GM18909 (cell line): ENCODE measurements around the gene GLB1L3.
"Not testable (repeated sequence)": the region's sequence is repeated elsewhere in the genome, so short reads cannot be mapped to it uniquely, and the experiment has no call there.

Experiments
- ATAC-seq: cut with Tn5 transposase; IDR thresholded peaks from one replicate; pipeline ENCODE4 v1.9.1; 2021; ENCODE audit warnings: mild to moderate bottlenecking; ENCODE audit not compliant: unreplicated experiment, poor library complexity

The GLB1L3 gene

DNA sequence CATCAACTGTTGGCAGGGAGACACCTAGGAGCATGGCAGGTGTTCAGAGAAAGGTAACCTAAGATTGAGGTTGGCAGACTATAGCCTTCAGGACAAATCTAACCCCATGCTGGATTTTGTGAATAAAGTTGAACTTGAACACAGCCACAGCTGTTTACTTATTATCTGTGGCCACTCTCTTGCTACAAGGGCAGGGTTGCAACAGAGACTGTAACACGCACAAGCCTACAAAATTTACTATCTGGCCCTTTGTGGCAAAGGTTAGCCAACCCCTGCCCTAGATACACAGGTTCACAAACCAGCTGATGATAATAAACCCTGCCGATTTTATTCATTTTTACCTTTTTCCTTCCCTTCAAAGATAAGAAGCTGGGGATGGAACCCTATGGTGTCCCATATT is 25.5 kb upstream of the GLB1L3 start:
- ATAC-seq = no peak

DNA sequence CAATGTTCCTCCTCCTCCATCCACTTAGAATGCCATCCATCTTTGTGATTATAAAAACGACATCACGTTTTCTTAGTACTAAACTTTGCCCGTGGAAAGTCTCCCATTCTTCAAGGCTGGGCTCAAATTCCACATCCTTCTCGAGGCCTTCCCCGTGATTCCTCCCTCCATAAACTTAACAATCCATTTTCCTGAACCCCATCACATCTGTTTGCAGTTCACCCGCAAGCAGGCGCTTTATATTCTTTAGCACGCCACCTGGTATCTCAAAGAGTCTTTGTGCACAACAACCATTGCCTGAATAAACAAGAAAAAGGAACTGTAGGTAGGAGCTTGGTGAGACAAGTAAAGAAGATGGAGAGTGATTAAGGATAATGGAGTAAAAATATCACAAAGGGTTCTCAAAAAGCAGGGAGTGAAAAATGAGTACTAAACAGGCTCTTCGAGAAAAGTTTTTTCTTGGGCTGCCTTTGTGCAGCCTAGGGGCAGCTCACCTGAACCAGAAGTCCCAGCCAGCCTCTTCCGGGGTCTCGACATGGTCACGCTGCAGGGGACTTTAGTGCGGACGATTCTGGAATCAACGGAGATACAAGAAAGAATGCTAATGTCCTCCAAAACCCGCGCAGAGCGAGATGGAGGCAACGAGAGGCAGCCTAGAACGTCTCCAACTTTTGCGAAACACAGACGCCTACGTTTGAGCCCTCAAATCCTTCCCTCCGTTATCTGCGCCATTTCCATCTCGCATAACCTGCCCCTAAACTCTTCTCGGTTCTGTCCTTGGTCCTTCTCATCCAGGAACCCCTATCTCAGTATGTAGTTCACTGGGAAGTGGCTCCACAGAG is 23.6 kb upstream of the GLB1L3 start:
- peak; percentile 41 for ATAC-seq

GRCh38 chr11:134253188-134253993 is 22.8 kb upstream of the GLB1L3 start, which contains the start of the genes ACAD8 and THYN1:
ACAD8 (plus strand) TSS chr11:134253568; CDS start chr11:134253601, 33 bp downstream.
THYN1 (minus strand) TSS chr11:134253352; CDS start chr11:134252882, 470 bp downstream.
- peak; percentile 99 for ATAC-seq

DNA sequence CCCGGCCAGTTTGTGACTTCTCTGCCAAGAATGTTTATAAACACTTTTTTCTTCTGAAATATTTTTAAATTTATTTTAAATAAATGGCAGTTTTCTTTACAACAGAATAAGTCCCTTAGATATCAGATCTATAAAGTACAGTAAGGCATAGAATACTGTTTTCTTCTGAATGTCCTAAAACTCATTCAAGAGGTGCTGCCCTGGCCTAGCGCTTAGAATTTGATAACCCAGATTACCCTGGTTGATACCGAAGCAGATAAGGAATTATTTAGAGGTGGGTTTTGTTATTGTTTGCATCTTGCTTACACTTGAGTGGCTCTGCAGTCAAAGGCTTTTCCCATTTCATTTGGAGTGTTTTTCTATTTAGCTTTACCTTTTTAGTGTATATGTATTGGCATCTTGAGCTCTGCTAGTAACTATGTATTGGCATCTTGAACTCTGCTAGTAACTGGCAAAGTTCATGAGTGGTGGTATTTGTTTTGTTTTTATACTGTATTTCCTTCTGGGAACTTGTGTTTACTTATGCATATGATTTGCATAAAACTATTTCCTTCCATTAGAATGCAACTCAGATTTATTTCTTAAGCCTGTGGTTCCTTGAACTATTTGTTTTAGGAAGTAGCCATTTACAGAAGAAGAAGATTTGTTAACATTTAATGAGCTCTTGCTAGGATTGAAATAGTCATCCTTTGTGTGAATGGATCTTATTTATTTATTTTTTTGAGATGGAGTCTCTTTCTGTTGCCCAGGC is 21.6 kb upstream of the GLB1L3 start:
- ATAC-seq = no peak

- ATAC-seq = not testable (repeated sequence)
Measured at GRCh38 chr11:134255184-134255561, 21.0 kb upstream of the GLB1L3 start.

DNA sequence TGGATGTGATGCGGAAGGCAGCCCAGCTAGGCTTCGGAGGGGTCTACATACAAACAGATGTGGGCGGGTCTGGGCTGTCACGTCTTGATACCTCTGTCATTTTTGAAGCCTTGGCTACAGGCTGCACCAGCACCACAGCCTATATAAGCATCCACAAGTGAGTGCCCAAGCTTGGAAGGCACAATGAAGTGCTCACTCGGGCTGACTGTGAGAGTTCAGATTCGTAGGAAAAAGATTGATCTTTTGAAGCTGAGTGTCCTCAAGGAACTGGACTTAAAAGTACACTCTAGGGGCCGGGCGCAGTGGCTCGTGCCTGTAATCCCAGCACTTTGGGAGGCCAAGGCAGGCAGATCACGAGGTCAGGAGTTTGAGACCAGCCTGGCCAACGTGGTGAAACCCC is 19.1 kb upstream of the GLB1L3 start:
- no peak for ATAC-seq

DNA sequence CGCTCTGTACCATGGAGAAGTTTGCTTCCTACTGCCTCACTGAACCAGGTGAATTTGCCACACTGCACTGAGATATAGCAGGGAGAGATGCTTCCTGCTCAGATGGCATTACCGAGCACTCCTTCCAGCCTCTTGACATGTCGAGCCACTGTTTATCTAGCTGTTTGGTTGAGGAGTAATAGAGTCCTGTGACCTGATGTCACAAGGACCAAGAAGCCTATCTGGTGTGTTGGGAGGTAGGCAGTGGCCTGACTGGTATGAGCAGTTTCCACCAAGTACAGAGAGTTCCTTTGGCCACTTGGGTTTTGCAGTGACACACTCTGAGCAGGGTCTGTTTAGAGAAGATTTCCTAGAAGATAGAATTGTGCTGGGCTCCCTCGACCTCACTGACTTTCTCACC is 17.6 kb upstream of the GLB1L3 start:
- ATAC-seq = no peak

GRCh38 chr11:134260503-134260902 is 15.7 kb upstream of the GLB1L3 start:
- no peak for ATAC-seq

- no peak for ATAC-seq
Measured at GRCh38 chr11:134260983-134261382, 15.2 kb upstream of the GLB1L3 start.

- no peak for ATAC-seq
Measured at GRCh38 chr11:134261626-134262488, 14.3 kb upstream of the GLB1L3 start.

GRCh38 chr11:134264966-134265764 is 11.0 kb upstream of the GLB1L3 start:
- ATAC-seq = no peak

DNA sequence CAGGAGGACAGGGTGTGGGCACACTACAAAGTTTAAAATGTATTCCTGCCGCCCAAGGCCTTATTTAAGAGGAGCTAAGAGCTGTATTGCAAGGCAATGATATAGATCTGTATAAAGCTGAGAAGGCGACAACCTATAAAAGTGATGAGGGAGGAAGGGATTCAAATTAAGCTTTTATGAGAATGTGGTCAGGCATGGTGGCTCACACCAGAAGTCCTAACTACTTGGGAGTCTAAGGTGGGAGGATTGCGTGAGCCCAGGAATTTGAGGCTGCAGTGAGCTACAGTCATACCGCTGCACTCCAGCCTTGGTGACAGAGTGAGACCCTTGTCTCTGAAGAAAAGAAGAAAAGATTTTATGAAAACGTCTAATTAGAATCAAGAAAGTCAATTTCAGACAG is 9.7 kb upstream of the GLB1L3 start:
- no peak for ATAC-seq

- no peak for ATAC-seq
Measured at GRCh38 chr11:134266841-134267251, 9.3 kb upstream of the GLB1L3 start.

GRCh38 chr11:134267461-134267860 is 8.7 kb upstream of the GLB1L3 start:
- ATAC-seq = no peak

- ATAC-seq = no peak
Measured at GRCh38 chr11:134267966-134268365, 8.2 kb upstream of the GLB1L3 start.

DNA sequence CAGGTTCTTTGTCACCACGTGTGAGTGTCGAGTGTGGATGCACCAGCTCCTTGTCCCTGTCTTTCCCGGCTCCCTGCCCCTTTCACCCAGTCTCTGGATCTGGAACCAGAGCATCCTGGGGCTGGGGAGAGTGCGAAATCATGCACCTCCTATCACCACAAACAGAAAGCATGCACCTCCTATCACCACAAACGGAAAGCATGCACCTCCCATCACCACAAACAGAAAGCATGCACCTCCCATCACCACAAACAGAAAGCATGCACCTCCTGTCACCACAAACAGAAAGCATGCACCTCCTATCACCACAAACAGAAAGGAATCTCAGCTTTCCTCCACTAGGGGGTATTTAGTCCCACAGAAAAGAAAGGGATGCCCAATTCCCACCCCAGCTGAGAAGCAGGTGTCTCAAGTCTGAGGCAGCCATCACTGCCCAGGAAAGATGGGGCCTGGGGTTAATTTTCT is 5.9 kb upstream of the GLB1L3 start:
- ATAC-seq = no peak

DNA sequence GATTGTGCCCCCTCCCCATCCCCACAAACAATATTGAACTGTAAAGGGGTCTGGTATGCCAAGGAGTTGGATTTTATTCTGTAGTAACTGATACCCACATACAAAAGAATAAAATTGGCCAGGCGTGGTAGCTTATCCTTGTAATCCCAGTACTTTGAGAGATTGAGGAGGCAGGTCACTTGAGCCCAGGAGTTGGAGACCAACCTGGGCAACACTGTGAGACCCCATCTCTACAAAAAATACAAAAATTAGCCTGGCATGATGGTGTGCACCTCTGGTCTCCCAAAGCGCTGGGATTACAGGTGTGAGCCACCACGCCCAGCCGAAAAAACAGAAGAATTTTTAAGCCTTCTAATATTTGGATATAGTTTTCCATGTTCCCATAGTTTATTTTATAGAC is 4.2 kb upstream of the GLB1L3 start:
- no peak for ATAC-seq

DNA sequence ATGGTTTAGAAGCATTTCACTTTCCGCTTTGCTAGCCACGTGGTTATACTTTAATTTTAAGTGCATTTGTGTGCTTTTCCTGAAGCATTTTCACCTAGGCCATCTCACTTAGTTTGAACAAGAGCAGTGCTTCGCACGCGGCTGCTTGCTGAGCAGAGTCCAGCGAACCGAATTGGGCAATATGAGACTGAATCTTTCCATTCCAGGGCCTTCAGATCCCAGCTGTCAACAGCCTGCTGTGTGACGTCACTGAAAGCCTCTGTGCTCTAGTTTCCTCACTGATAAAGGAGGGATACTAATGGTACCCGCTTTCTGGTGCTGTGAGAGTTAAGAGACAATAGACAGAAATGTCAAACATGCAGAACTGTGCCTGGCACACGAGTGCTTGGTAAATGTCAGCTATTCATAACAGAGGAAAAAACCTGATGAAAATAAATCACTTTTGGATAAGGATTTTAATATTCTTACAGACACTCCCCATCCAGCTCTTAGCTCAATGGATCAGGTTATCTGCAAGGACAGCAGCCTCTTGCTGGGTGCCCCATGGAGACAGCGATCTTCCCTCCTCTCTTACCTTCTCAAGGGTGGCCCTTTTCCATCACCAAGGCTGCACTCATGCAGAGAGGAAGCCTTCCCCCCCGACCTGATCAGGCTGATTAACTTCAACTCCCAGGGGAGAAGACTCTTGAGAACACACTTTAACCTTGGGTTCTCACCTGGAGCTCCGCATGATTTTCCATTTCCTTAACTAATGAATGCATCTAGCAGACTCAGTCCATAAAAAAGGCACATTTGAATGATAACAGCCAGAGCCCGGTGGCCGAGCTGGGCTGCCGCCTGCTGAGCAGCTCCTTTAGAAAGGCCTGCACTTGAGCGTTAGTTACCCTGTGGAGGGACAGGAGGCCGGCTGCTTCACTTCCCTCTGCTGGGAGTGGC is 3.5 kb upstream of the GLB1L3 start:
- no peak for ATAC-seq
